ENCODE measurements around the gene UCKL1. TPM values are rescaled to one million over a fixed set of nuclear protein-coding genes. Genes with fewer than 3 reads are reported as not detected.
A peak's percentile ranks its signal among the peaks of the same experiment; 100 is the strongest.

Gene UCKL1
- total RNA-seq, 1 donor from 2014 or later = 27.2 TPM

GRCh38 chr20:63911176-63911575 is 45.0 kb downstream of the UCKL1 start:
- Mint-ChIP-seq H3K27ac (ENCODE audit: unreplicated experiment) (peak overlapping the region; percentile 83), H3K4me1 (ENCODE audit: low read depth) (peaks cover 36% of the 10 kb centered on the region), H3K9me3 (ENCODE audit: low read depth) (peaks cover 1% of the 10 kb centered on the region), H3K36me3 (ENCODE audit: low read depth) (no peaks in the 10 kb centered on the region), H3K27me3 (ENCODE audit: low read depth) (no peaks in the 10 kb centered on the region), H3K4me3 (ENCODE audit: unreplicated experiment) (no peak overlapping the region)
- no peak for TF ChIP-seq CTCF (IDR thresholded peaks at IDR 0.05)
- DNase-seq (ENCODE audit: low spot score) = no peak

- Mint-ChIP-seq H3K36me3 (ENCODE audit: low read depth) (no peaks in the 10 kb centered on the region), H3K27ac (ENCODE audit: unreplicated experiment) (peak overlapping the region; percentile 41), H3K4me3 (ENCODE audit: unreplicated experiment) (no peak overlapping the region), H3K27me3 (ENCODE audit: low read depth) (no peaks in the 10 kb centered on the region), H3K4me1 (ENCODE audit: low read depth) (peaks cover 35% of the 10 kb centered on the region), H3K9me3 (ENCODE audit: low read depth) (no peaks in the 10 kb centered on the region)
- TF ChIP-seq CTCF (IDR thresholded peaks at IDR 0.05) = no peak
- no peak for DNase-seq (ENCODE audit: low spot score)
These were observed 48.1 kb downstream of the UCKL1 start for GRCh38 chr20:63908008-63908682.

GRCh38 chr20:63903796-63904561 is 52.2 kb downstream of the UCKL1 start:
- no peaks in the 10 kb centered on the region for H3K9me3 Mint-ChIP-seq (ENCODE audit: low read depth)
- no peaks in the 10 kb centered on the region for H3K27me3 Mint-ChIP-seq (ENCODE audit: low read depth)
- no peak for DNase-seq (ENCODE audit: low spot score)
- peaks cover 18% of the 10 kb centered on the region for H3K4me1 Mint-ChIP-seq (ENCODE audit: low read depth)
- TF ChIP-seq CTCF (IDR thresholded peaks at IDR 0.05) = no peak
- H3K27ac Mint-ChIP-seq (ENCODE audit: unreplicated experiment) = no peak overlapping the region
- H3K36me3 Mint-ChIP-seq (ENCODE audit: low read depth) = no peaks in the 10 kb centered on the region
- no peak overlapping the region for H3K4me3 Mint-ChIP-seq (ENCODE audit: unreplicated experiment)

GRCh38 chr20:63900413-63900812 is 55.8 kb downstream of the UCKL1 start:
- TF ChIP-seq CTCF (IDR thresholded peaks at IDR 0.05) = no peak
- Mint-ChIP-seq H3K4me3 (ENCODE audit: unreplicated experiment) (no peak overlapping the region), H3K27me3 (ENCODE audit: low read depth) (no peaks in the 10 kb centered on the region), H3K9me3 (ENCODE audit: low read depth) (no peaks in the 10 kb centered on the region), H3K36me3 (ENCODE audit: low read depth) (no peaks in the 10 kb centered on the region), H3K27ac (ENCODE audit: unreplicated experiment) (no peak overlapping the region), H3K4me1 (ENCODE audit: low read depth) (peaks cover 38% of the 10 kb centered on the region)
- no peak for DNase-seq (ENCODE audit: low spot score)

- Mint-ChIP-seq H3K27me3 (ENCODE audit: low read depth) (no peaks in the 10 kb centered on the region), H3K4me1 (ENCODE audit: low read depth) (peaks cover 44% of the 10 kb centered on the region), H3K27ac (ENCODE audit: unreplicated experiment) (no peak overlapping the region), H3K4me3 (ENCODE audit: unreplicated experiment) (no peak overlapping the region), H3K36me3 (ENCODE audit: low read depth) (no peaks in the 10 kb centered on the region), H3K9me3 (ENCODE audit: low read depth) (no peaks in the 10 kb centered on the region)
- DNase-seq (ENCODE audit: low spot score) = no peak
- no peak for TF ChIP-seq CTCF (IDR thresholded peaks at IDR 0.05)
These were observed 57.2 kb downstream of the UCKL1 start for GRCh38 chr20:63898882-63899558.
